HEK293 (cell line): Measurements from ENCODE around the gene LGALS9B.
"Not testable (repeated sequence)": the region's sequence is repeated elsewhere in the genome, so short reads cannot be mapped to it uniquely, and the experiment has no call there.

Source experiments
- CTCF ChIP-seq: fragments of 450-650 bp; formaldehyde crosslinking; IDR thresholded peaks from 2 replicates; pipeline ENCODE4 v1.5.1; 2016; ENCODE audit warnings: missing biosample characterization, missing genetic modification characterization
- KLF16 ChIP-seq: fragments of 450-650 bp; formaldehyde crosslinking; IDR thresholded peaks from 2 replicates; pipeline ENCODE4 v1.5.1; 2017; ENCODE audit warnings: missing biosample characterization, missing genetic modification characterization
- MYNN ChIP-seq: fragments of 450-650 bp; formaldehyde crosslinking; IDR thresholded peaks from 2 replicates; pipeline ENCODE4 v1.5.1; 2016; ENCODE audit warnings: missing biosample characterization, missing genetic modification characterization, borderline replicate concordance
- MZF1 ChIP-seq: fragments of 450-650 bp; formaldehyde crosslinking; IDR thresholded peaks from 2 replicates; pipeline ENCODE4 v1.5.1; 2017; ENCODE audit warnings: missing biosample characterization, missing genetic modification characterization, borderline replicate concordance
- REST ChIP-seq: fragments of 450-650 bp; formaldehyde crosslinking; IDR thresholded peaks from 2 replicates; pipeline ENCODE4 v1.5.1; 2016; ENCODE audit warnings: missing biosample characterization, missing genetic modification characterization
- ZBTB10 ChIP-seq: fragments of 450-650 bp; formaldehyde crosslinking; IDR thresholded peaks from 2 replicates; pipeline ENCODE4 v1.5.1; 2016; ENCODE audit warnings: missing biosample characterization, missing genetic modification characterization
- ZFP37 ChIP-seq: fragments of 450-650 bp; formaldehyde crosslinking; IDR thresholded peaks from 2 replicates; pipeline ENCODE4 v1.5.1; 2016; ENCODE audit warnings: missing biosample characterization, missing genetic modification characterization
- ZNF138 ChIP-seq: fragments of 450-650 bp; formaldehyde crosslinking; IDR thresholded peaks from 2 replicates; pipeline ENCODE4 v1.5.1; 2016; ENCODE audit warnings: missing biosample characterization, missing genetic modification characterization, borderline replicate concordance
- ZNF423 ChIP-seq: fragments of 450-650 bp; formaldehyde crosslinking; IDR thresholded peaks from 2 replicates; pipeline ENCODE4 v1.5.1; 2016; ENCODE audit warnings: missing biosample characterization, missing genetic modification characterization
- ZNF514 ChIP-seq: fragments of 450-650 bp; formaldehyde crosslinking; IDR thresholded peaks from 2 replicates; pipeline ENCODE4 v1.5.1; 2016; ENCODE audit warnings: missing biosample characterization, missing genetic modification characterization
- ZNF529 ChIP-seq: fragments of 450-650 bp; formaldehyde crosslinking; IDR thresholded peaks from 2 replicates; pipeline ENCODE4 v1.5.1; 2017; ENCODE audit warnings: missing genetic modification characterization, missing biosample characterization; ENCODE audit not compliant: insufficient replicate concordance
- ZNF654 ChIP-seq: fragments of 450-650 bp; formaldehyde crosslinking; IDR thresholded peaks from 2 replicates; pipeline ENCODE4 v1.5.1; 2016; ENCODE audit warnings: low read depth, missing biosample characterization, missing genetic modification characterization
- ZSCAN5A ChIP-seq: fragments of 450-650 bp; formaldehyde crosslinking; IDR thresholded peaks from 2 replicates; pipeline ENCODE4 v1.5.1; 2016; ENCODE audit warnings: missing biosample characterization, missing genetic modification characterization

GRCh38 chr17:20455106-20455505, 12.2 kb downstream of the LGALS9B start:
- not testable (repeated sequence) for TF ChIP-seq MZF1; ZNF529 (tag by site-specific recombination); CTCF; ZFP37; ZNF514 (tag by site-specific recombination); REST (tag by site-specific recombination); ZNF654; ZBTB10 (tag by site-specific recombination); ZNF138 (tag by site-specific recombination); ZSCAN5A; ZNF423; KLF16; MYNN (tag by site-specific recombination)
